ENCODE data around the gene PLEKHN1.

Gene PLEKHN1

DNA sequence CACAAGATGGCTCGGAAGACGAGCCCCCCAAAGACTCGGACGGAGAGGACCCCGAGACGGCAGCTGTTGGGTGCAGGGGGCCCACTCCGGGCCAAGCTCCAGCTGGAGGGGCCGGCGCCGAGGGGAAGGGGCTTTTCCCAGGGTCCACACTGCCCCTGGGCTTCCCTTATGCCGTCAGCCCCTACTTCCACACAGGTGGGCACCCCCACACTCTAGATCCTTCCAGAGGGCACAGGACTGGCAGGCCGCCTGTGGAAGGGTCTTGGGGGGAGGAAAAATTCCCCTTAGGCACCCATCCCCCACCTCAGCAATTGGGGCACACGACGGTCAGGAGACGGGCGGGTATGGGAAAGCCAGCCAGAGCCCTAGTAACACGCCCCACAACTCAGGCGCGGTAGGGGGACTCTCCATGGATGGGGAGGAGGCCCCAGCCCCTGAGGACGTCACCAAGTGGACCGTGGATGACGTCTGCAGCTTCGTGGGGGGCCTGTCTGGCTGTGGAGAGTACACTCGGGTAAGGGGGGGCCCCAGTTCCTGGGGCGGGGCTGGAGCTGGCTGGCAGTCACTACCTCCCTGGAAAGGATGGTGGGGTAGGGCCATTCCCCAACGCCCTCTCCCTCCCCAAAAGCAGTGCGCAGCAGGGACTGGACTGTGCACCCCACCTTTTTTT lies 23.3 kb upstream of the PLEKHN1 start:
- no peak for TF ChIP-seq EZH2phosphoT487 (conservative IDR thresholded peaks at IDR 0.05; ENCODE audit: low read length)
- TF ChIP-seq, protein P1, sequence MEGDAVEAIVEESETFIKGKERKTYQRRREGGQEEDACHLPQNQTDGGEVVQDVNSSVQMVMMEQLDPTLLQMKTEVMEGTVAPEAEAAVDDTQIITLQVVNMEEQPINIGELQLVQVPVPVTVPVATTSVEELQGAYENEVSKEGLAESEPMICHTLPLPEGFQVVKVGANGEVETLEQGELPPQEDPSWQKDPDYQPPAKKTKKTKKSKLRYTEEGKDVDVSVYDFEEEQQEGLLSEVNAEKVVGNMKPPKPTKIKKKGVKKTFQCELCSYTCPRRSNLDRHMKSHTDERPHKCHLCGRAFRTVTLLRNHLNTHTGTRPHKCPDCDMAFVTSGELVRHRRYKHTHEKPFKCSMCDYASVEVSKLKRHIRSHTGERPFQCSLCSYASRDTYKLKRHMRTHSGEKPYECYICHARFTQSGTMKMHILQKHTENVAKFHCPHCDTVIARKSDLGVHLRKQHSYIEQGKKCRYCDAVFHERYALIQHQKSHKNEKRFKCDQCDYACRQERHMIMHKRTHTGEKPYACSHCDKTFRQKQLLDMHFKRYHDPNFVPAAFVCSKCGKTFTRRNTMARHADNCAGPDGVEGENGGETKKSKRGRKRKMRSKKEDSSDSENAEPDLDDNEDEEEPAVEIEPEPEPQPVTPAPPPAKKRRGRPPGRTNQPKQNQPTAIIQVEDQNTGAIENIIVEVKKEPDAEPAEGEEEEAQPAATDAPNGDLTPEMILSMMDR (IDR thresholded peaks at IDR 0.05; ENCODE audit: insufficient read depth, low read length, poor library complexity, severe bottlenecking): no peak
- Histone ChIP-seq H3K4me3 (ENCODE audit: insufficient read depth, low read length, poor library complexity, severe bottlenecking) (no peak overlapping the region), H3K9ac (ENCODE audit: low read length) (no peak overlapping the region), H3K79me2 (ENCODE audit: insufficient read depth, low read length) (no peaks in the 10 kb centered on the region), H3K9me3 (ENCODE audit: insufficient read depth, low read length) (no peaks in the 10 kb centered on the region), H3K9me2 (replicated peaks; ENCODE audit: insufficient read depth, low read length) (no peaks in the 10 kb centered on the region), H2AFZ (ENCODE audit: low read depth, low read length, severe bottlenecking) (no peak overlapping the region), H3K4me2 (ENCODE audit: low read depth, low read length, poor library complexity, severe bottlenecking) (peak overlapping the region; percentile 31), H4K20me1 (ENCODE audit: low read depth, low read length) (no peaks in the 10 kb centered on the region), H3K36me3 (ENCODE audit: low read length) (no peaks in the 10 kb centered on the region), H3F3A (ENCODE audit: insufficient read depth) (no peaks in the 10 kb centered on the region), H3K27me3 (ENCODE audit: low read length) (no peaks in the 10 kb centered on the region), H3K27ac (ENCODE audit: low read depth, low read length) (no peak overlapping the region)

DNA sequence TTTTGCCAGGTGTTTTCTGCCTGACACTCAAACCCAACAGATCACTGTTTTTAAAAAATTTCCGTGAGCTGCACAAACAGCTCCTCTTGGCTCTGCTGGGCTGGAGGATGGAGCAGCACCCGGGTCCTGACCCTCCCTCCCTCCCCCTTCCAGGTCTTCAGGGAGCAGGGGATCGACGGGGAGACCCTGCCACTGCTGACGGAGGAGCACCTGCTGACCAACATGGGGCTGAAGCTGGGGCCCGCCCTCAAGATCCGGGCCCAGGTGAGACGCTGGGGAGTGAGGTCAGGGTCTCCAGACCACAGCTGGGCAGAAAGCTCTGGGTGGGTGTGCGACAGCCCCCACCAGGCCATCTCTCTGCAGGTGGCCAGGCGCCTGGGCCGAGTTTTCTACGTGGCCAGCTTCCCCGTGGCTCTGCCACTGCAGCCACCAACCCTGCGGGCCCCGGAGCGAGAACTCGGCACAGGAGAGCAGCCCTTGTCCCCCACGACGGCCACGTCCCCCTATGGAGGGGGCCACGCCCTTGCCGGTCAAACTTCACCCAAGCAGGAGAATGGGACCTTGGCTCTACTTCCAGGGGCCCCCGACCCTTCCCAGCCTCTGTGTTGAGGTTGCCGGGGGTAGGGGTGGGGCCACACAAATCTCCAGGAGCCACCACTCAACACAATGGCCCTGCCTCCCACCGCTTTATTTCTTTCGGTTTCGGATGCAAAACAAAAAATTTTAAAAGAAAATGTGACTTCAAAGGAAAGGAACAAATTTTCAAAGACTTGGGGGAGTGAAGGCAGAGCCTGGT lies 22.5 kb upstream of the PLEKHN1 start:
- Histone ChIP-seq H3K4me3 (ENCODE audit: insufficient read depth, low read length, poor library complexity, severe bottlenecking) (no peak overlapping the region), H3K9me2 (replicated peaks; ENCODE audit: insufficient read depth, low read length) (no peaks in the 10 kb centered on the region), H3K27ac (ENCODE audit: low read depth, low read length) (no peak overlapping the region), H3K9me3 (ENCODE audit: insufficient read depth, low read length) (no peaks in the 10 kb centered on the region), H3K79me2 (ENCODE audit: insufficient read depth, low read length) (no peaks in the 10 kb centered on the region), H3K9ac (ENCODE audit: low read length) (no peak overlapping the region), H3K36me3 (ENCODE audit: low read length) (no peaks in the 10 kb centered on the region), H4K20me1 (ENCODE audit: low read depth, low read length) (no peaks in the 10 kb centered on the region), H3K27me3 (ENCODE audit: low read length) (no peaks in the 10 kb centered on the region), H3F3A (ENCODE audit: insufficient read depth) (no peaks in the 10 kb centered on the region), H2AFZ (ENCODE audit: low read depth, low read length, severe bottlenecking) (no peak overlapping the region), H3K4me2 (ENCODE audit: low read depth, low read length, poor library complexity, severe bottlenecking) (no peak overlapping the region)
- no peak for TF ChIP-seq EZH2phosphoT487 (conservative IDR thresholded peaks at IDR 0.05; ENCODE audit: low read length)
- TF ChIP-seq, protein P1 (IDR thresholded peaks at IDR 0.05; ENCODE audit: insufficient read depth, low read length, poor library complexity, severe bottlenecking): no peak

DNA sequence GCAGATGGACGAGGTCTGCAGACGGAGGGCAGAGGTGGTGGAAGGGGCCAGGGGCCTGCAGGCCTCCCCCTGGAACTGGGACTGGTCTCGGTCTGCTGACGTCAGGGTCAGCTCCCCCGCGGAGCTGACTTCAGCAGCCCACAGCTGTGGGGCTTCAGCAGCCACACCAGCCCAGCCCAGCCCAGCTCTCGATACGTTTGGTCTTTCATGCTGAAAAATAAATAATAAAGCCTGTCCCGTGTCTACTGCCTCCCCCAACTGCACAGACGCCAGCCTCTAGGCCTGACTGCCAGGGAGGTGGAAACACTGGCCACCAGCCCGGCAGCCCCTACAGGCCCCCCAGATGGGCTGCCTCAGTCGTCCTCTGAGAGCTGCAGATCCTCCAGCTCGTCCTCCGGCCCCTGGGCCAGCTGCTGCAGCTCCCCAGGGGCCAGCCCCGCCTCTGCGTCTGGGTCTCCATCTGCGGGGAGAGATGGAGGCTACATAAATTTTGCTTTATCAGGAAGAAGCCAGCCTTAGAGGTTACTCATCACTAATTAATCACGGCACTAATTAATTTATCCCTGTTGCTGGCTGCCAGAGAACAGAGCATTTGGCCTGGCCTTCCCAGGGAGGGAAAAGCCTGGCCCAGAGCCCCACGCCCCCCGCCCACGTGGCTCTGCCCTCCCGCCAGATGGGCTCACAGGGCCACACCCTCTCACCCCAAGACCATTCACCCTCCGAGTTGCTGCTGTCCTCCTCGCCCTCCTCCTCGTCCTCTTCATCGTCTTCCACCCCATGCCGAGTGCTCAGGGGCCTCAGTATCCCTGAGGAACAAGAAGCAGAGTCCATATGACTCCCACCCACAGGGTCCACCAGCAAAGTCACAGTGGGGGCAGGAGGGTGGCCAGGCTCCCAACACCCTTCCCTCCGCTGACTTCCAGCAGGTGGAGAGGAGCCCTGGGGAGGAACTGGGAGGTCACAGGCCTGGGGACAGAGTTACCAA lies 21.6 kb upstream of the PLEKHN1 start:
- Histone ChIP-seq H3K4me2 (ENCODE audit: low read depth, low read length, poor library complexity, severe bottlenecking) (no peak overlapping the region), H3K9ac (ENCODE audit: low read length) (no peak overlapping the region), H3K27ac (ENCODE audit: low read depth, low read length) (no peak overlapping the region), H3K36me3 (ENCODE audit: low read length) (no peaks in the 10 kb centered on the region), H3K27me3 (ENCODE audit: low read length) (no peaks in the 10 kb centered on the region), H3K79me2 (ENCODE audit: insufficient read depth, low read length) (no peaks in the 10 kb centered on the region), H3K9me2 (replicated peaks; ENCODE audit: insufficient read depth, low read length) (no peaks in the 10 kb centered on the region), H2AFZ (ENCODE audit: low read depth, low read length, severe bottlenecking) (no peak overlapping the region), H3F3A (ENCODE audit: insufficient read depth) (no peaks in the 10 kb centered on the region), H4K20me1 (ENCODE audit: low read depth, low read length) (no peaks in the 10 kb centered on the region), H3K9me3 (ENCODE audit: insufficient read depth, low read length) (no peaks in the 10 kb centered on the region), H3K4me3 (ENCODE audit: insufficient read depth, low read length, poor library complexity, severe bottlenecking) (no peak overlapping the region)
- TF ChIP-seq, protein P1 (IDR thresholded peaks at IDR 0.05; ENCODE audit: insufficient read depth, low read length, poor library complexity, severe bottlenecking): no peak
- TF ChIP-seq EZH2phosphoT487 (conservative IDR thresholded peaks at IDR 0.05; ENCODE audit: low read length): no peak

Data from SU-DHL-6 (cell line).